Measurements from ENCODE around the gene TMEM238L. TPM values are rescaled to one million over a fixed set of nuclear protein-coding genes. Genes with fewer than 3 reads are reported as not detected.

The TMEM238L gene
- total RNA-seq, 2 experiments from 2014 or later, result not detected

DNA sequence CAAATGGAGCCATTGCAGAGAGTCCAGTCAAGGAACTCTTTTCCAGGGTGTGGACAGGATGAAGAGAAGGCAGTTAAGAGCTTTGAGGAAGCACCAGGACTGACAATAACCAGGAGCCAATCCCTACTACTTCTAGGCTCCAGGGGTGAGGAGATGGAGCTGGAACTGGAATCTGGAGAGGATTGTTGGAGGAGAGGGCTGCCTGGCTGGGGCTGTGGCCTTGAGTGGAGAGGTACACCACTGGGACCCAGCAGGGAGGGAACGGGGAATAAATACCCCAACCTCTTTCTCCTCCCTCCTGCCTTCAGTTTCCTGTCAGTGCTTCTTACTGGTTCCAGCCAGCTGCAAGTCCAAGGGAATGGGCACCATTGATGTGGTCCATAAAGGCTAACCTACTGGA lies 41.9 kb downstream of the TMEM238L start:
- Histone ChIP-seq H3K4me3 (ENCODE audit: low read length) (no peak overlapping the region), H3K9me3 (ENCODE audit: control insufficient read depth in 1 of 2, insufficient read depth in 1 of 2, low read length in 2 of 2) (no peaks in the 10 kb centered on the region), H3K27me3 (ENCODE audit: control insufficient read depth in 1 of 2, insufficient read depth in 2 of 2, low read length in 2 of 2) (no peaks in the 10 kb centered on the region), H3K27ac (ENCODE audit: low read depth in 1 of 2, low read length in 2 of 2) (no peak overlapping the region), H3K36me3 (ENCODE audit: insufficient read depth, low read length) (no peaks in the 10 kb centered on the region), H3K4me1 (ENCODE audit: insufficient read depth, low read length) (no peaks in the 10 kb centered on the region)
- H3K27me3 Mint-ChIP-seq, result no peaks in the 10 kb centered on the region
- H3K9me3 Mint-ChIP-seq, result no peaks in the 10 kb centered on the region
- DNase-seq (no peak), ATAC-seq (ENCODE audit: poor library complexity) (no peak)
- no peak overlapping the region for H3K4me3 Mint-ChIP-seq
- POLR2A ChIA-PET, result interaction anchor here (0.6 kb wide), 1 partner anchor 63 kb away, joined by 3 read pairs; no protein-coding TSS in a partner anchor
- TF ChIP-seq, protein P1, sequence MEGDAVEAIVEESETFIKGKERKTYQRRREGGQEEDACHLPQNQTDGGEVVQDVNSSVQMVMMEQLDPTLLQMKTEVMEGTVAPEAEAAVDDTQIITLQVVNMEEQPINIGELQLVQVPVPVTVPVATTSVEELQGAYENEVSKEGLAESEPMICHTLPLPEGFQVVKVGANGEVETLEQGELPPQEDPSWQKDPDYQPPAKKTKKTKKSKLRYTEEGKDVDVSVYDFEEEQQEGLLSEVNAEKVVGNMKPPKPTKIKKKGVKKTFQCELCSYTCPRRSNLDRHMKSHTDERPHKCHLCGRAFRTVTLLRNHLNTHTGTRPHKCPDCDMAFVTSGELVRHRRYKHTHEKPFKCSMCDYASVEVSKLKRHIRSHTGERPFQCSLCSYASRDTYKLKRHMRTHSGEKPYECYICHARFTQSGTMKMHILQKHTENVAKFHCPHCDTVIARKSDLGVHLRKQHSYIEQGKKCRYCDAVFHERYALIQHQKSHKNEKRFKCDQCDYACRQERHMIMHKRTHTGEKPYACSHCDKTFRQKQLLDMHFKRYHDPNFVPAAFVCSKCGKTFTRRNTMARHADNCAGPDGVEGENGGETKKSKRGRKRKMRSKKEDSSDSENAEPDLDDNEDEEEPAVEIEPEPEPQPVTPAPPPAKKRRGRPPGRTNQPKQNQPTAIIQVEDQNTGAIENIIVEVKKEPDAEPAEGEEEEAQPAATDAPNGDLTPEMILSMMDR (IDR thresholded peaks at IDR 0.05), result no peak
- H3K36me3 Mint-ChIP-seq (ENCODE audit: low read depth), result no peaks in the 10 kb centered on the region
- H3K4me1 Mint-ChIP-seq (ENCODE audit: low read depth), result no peaks in the 10 kb centered on the region
- CTCF ChIA-PET, result no interaction called here
- intact Hi-C loops (cut with DNase I, micrococcal nuclease), result no loop called here
- H3K27ac Mint-ChIP-seq, result no peak overlapping the region

DNA sequence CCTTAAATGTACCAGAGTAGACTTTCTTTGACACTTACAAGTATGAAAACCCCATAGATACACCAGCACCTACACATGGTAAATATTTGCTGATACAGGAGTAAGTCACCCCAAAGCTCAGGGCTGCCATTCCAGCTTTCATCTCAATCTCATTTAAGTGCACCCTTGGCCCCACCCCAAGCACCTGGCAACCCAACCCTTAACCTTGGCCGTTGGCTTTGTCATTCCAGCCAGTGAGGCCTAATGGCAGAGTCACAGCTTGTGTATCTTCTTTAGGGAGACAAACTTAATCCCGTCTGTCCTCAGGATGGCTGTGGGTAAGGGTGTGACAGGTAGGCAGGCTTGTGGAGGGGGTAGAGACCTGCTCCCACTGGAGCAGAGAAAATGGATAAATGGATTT lies 42.6 kb downstream of the TMEM238L start:
- Mint-ChIP-seq H3K27me3 (no peaks in the 10 kb centered on the region), H3K4me3 (no peak overlapping the region), H3K9me3 (no peaks in the 10 kb centered on the region), H3K4me1 (ENCODE audit: low read depth) (no peaks in the 10 kb centered on the region), H3K27ac (no peak overlapping the region), H3K36me3 (ENCODE audit: low read depth) (no peaks in the 10 kb centered on the region)
- Histone ChIP-seq H3K9me3 (ENCODE audit: control insufficient read depth in 1 of 2, insufficient read depth in 1 of 2, low read length in 2 of 2) (no peaks in the 10 kb centered on the region), H3K27ac (ENCODE audit: low read depth in 1 of 2, low read length in 2 of 2) (no peak overlapping the region), H3K4me1 (ENCODE audit: insufficient read depth, low read length) (no peaks in the 10 kb centered on the region), H3K36me3 (ENCODE audit: insufficient read depth, low read length) (no peaks in the 10 kb centered on the region), H3K4me3 (ENCODE audit: low read length) (no peak overlapping the region), H3K27me3 (ENCODE audit: control insufficient read depth in 1 of 2, insufficient read depth in 2 of 2, low read length in 2 of 2) (no peaks in the 10 kb centered on the region)
- no peak for ATAC-seq (ENCODE audit: poor library complexity)
- ChIA-PET CTCF (no interaction called here), POLR2A (no interaction called here)
- no peak for DNase-seq
- intact Hi-C loops (cut with DNase I, micrococcal nuclease), result no loop called here
- TF ChIP-seq, protein P1 (IDR thresholded peaks at IDR 0.05), result no peak

DNA sequence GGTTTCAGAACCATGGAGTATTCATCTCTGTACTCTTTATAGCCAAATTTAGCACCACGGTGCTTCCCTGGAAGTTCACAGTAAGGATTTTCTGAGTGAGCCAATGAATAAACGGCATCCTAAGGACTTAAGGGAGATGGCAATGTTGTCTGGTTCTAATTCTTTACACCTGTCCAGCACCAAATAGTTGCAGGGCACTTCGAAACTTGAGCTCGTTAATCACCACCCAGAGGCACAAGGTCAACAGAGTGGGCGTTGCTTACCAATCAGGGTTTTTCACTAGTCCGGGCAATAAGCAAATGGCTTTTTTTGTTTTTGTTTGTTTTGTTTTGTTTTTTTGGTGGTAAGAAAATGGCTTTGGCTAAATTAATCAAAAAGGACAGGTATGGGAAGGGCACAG lies 45.8 kb downstream of the TMEM238L start:
- no peaks in the 10 kb centered on the region for H3K9me3 Mint-ChIP-seq
- H3K4me3 Mint-ChIP-seq, result no peak overlapping the region
- TF ChIP-seq, protein P1 (IDR thresholded peaks at IDR 0.05), result no peak
- no peaks in the 10 kb centered on the region for H3K36me3 ChIP-seq (ENCODE audit: insufficient read depth, low read length)
- no peaks in the 10 kb centered on the region for H3K4me1 Mint-ChIP-seq (ENCODE audit: low read depth)
- H3K27ac ChIP-seq (ENCODE audit: low read depth in 1 of 2, low read length in 2 of 2), result no peak overlapping the region
- DNase-seq (no peak), ATAC-seq (ENCODE audit: poor library complexity) (no peak)
- H3K27me3 ChIP-seq (ENCODE audit: control insufficient read depth in 1 of 2, insufficient read depth in 2 of 2, low read length in 2 of 2), result no peaks in the 10 kb centered on the region
- ChIA-PET CTCF (no interaction called here), POLR2A (no interaction called here)
- H3K27me3 Mint-ChIP-seq, result no peaks in the 10 kb centered on the region
- no peak overlapping the region for H3K4me3 ChIP-seq (ENCODE audit: low read length)
- H3K27ac Mint-ChIP-seq, result no peak overlapping the region
- H3K9me3 ChIP-seq (ENCODE audit: control insufficient read depth in 1 of 2, insufficient read depth in 1 of 2, low read length in 2 of 2), result no peaks in the 10 kb centered on the region
- H3K4me1 ChIP-seq (ENCODE audit: insufficient read depth, low read length), result no peaks in the 10 kb centered on the region
- intact Hi-C loops (cut with DNase I, micrococcal nuclease), result no loop called here
- no peaks in the 10 kb centered on the region for H3K36me3 Mint-ChIP-seq (ENCODE audit: low read depth)
